Body of pancreas (tissue), 4 donors: ENCODE results near the gene VMP1.

Experiments
- POLR2A ChIP-seq, 3 donors: fragments of 450-650 bp; IDR thresholded peaks; one replicate each; pipeline ENCODE4 v1.6.1; 2016; ENCODE audit warnings: antibody characterized with exemption in 3 of 3, mild to moderate bottlenecking in 2 of 3
- TF ChIP-seq, protein P1 (sequence below), 7 experiments: fragments of 450-650 bp in 4 of 7; fragments of 200-600 bp in 3 of 7; sonication (generic) in 3 of 7; IDR thresholded peaks; one replicate each; pipeline ENCODE4 v1.5.1; 2016 to 2019; ENCODE audit warnings: antibody characterized with exemption in 7 of 7

DNA sequence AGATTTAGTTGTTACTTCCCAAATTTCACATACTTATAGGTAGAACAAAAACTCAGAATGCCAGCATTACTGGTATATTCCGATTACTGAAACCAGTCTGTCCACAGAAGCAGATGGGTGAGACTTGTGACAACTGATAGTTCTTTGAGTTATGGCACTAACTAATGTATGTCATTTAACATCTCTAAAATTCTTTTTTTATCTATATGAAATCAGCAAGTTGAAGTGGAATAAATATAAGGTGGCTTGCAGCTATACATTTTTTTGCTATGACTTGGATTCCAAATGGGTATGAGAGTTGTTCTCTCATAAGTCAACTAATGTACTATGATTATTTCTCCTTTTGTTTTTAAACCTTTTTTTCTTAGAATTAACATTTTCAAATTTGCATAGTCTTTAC is 69.1 kb downstream of the VMP1 start:
- TF ChIP-seq, protein P1, sequence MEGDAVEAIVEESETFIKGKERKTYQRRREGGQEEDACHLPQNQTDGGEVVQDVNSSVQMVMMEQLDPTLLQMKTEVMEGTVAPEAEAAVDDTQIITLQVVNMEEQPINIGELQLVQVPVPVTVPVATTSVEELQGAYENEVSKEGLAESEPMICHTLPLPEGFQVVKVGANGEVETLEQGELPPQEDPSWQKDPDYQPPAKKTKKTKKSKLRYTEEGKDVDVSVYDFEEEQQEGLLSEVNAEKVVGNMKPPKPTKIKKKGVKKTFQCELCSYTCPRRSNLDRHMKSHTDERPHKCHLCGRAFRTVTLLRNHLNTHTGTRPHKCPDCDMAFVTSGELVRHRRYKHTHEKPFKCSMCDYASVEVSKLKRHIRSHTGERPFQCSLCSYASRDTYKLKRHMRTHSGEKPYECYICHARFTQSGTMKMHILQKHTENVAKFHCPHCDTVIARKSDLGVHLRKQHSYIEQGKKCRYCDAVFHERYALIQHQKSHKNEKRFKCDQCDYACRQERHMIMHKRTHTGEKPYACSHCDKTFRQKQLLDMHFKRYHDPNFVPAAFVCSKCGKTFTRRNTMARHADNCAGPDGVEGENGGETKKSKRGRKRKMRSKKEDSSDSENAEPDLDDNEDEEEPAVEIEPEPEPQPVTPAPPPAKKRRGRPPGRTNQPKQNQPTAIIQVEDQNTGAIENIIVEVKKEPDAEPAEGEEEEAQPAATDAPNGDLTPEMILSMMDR (IDR thresholded peaks at IDR 0.05) = no peak
- no peak for TF ChIP-seq POLR2A (IDR thresholded peaks at IDR 0.05)
